C4-2B (cell line): ENCODE measurements around the gene PGM5.

ENCODE experiments used
- ZFX ChIP-seq: fragments of 450-650 bp; IDR thresholded peaks from 2 replicates; pipeline ENCODE4 v1.6.1; 2017
- TF ChIP-seq, protein P1 (sequence below): fragments of 450-650 bp; conservative IDR thresholded peaks from 2 replicates; pipeline ENCODE4 v1.5.1; 2017; ENCODE audit warnings: mild to moderate bottlenecking

GRCh38 chr9:68493958-68494577 is 137.7 kb downstream of the PGM5 start:
- TF ChIP-seq, protein P1, sequence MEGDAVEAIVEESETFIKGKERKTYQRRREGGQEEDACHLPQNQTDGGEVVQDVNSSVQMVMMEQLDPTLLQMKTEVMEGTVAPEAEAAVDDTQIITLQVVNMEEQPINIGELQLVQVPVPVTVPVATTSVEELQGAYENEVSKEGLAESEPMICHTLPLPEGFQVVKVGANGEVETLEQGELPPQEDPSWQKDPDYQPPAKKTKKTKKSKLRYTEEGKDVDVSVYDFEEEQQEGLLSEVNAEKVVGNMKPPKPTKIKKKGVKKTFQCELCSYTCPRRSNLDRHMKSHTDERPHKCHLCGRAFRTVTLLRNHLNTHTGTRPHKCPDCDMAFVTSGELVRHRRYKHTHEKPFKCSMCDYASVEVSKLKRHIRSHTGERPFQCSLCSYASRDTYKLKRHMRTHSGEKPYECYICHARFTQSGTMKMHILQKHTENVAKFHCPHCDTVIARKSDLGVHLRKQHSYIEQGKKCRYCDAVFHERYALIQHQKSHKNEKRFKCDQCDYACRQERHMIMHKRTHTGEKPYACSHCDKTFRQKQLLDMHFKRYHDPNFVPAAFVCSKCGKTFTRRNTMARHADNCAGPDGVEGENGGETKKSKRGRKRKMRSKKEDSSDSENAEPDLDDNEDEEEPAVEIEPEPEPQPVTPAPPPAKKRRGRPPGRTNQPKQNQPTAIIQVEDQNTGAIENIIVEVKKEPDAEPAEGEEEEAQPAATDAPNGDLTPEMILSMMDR, result no peak
- no peak for TF ChIP-seq ZFX
